GM23338 (cell line): ENCODE data around the gene PITRM1. TPM values are rescaled to one million over a fixed set of nuclear protein-coding genes. Genes with fewer than 3 reads are reported as not detected.

Source experiments
- ATAC-seq: fragments of 200-7000 bp; cut with Tn5 transposase; 3 replicates; pipeline ENCODE4 v1.9.1; 2020
- DNase-seq: peaks from one replicate; pipeline ENCODE4 v3.0.0-alpha.2; 2015; ENCODE audit warnings: low spot score
- H2AFZ ChIP-seq: fragments of 200-600 bp; sonication (generic); 2 replicates; pipeline ENCODE4 v1.8.0; 2016; ENCODE audit warnings: antibody characterized with exemption, mild to moderate bottlenecking, moderate library complexity
- H3F3A ChIP-seq: fragments of 200-600 bp; sonication (generic); replicated peaks from 2 replicates; pipeline ENCODE4 v1.8.0; 2017; ENCODE audit warnings: antibody characterized with exemption, mixed run types, low read depth
- H3K27ac ChIP-seq: fragments of 200-600 bp; sonication (generic); 2 replicates; pipeline ENCODE4 v1.6.1; 2016; ENCODE audit warnings: low read depth
- H3K27me3 ChIP-seq: fragments of 200-600 bp; sonication (generic); 2 replicates; pipeline ENCODE4 v1.8.0; 2016; ENCODE audit warnings: mild to moderate bottlenecking, mixed run types, moderate library complexity; ENCODE audit not compliant: insufficient read depth
- H3K36me3 ChIP-seq: fragments of 200-600 bp; sonication (generic); 2 replicates; pipeline ENCODE4 v1.8.0; 2016; ENCODE audit warnings: mild to moderate bottlenecking; ENCODE audit not compliant: insufficient read depth
- H3K4me1 ChIP-seq: fragments of 200-600 bp; sonication (generic); 2 replicates; pipeline ENCODE4 v1.8.0; 2016; ENCODE audit warnings: mild to moderate bottlenecking, moderate library complexity; ENCODE audit not compliant: insufficient read depth
- H3K4me2 ChIP-seq: fragments of 200-600 bp; sonication (generic); 2 replicates; pipeline ENCODE4 v1.7.1; 2017; ENCODE audit warnings: mixed run types
- H3K4me3 ChIP-seq: fragments of 200-600 bp; sonication (generic); 2 replicates; pipeline ENCODE4 v1.6.1; 2016; ENCODE audit warnings: mixed run types
- H3K79me2 ChIP-seq: fragments of 200-600 bp; sonication (generic); replicated peaks from 2 replicates; pipeline ENCODE4 v1.8.0; 2017; ENCODE audit warnings: mild to moderate bottlenecking; ENCODE audit not compliant: insufficient read depth
- H3K9me2 ChIP-seq: fragments of 200-600 bp; sonication (generic); 2 replicates; pipeline ENCODE4 v1.8.0; 2017; ENCODE audit not compliant: insufficient read depth
- H4K20me1 ChIP-seq: fragments of 200-600 bp; sonication (generic); replicated peaks from 2 replicates; pipeline ENCODE4 v1.8.0; 2017; ENCODE audit warnings: mild to moderate bottlenecking; ENCODE audit not compliant: insufficient read depth
- H3K27ac Mint-ChIP-seq: 2 replicates; pipeline ENCODE4 v1.8.0; 2020; ENCODE audit warnings: inconsistent platforms, mild to moderate bottlenecking, moderate library complexity, mixed read lengths
- H3K27me3 Mint-ChIP-seq: 3 replicates; pipeline ENCODE4 v1.8.0; 2022; ENCODE audit warnings: low read depth, mild to moderate bottlenecking, moderate library complexity, mixed read lengths, inconsistent platforms; ENCODE audit not compliant: insufficient read depth, poor library complexity
- H3K36me3 Mint-ChIP-seq: 3 replicates; pipeline ENCODE4 v1.8.0; 2021; ENCODE audit warnings: low read depth, mild to moderate bottlenecking, inconsistent platforms, moderate library complexity, mixed read lengths
- H3K4me1 Mint-ChIP-seq: 3 replicates; pipeline ENCODE4 v1.8.0; 2020; ENCODE audit warnings: mild to moderate bottlenecking, inconsistent platforms, mixed read lengths
- H3K4me3 Mint-ChIP-seq: 3 replicates; pipeline ENCODE4 v1.8.0; 2021; ENCODE audit warnings: moderate library complexity, mild to moderate bottlenecking, inconsistent platforms, mixed read lengths
- H3K9me3 Mint-ChIP-seq: 3 replicates; pipeline ENCODE4 v1.8.0; 2020; ENCODE audit warnings: moderate library complexity, mild to moderate bottlenecking, inconsistent platforms, mixed read lengths
- CREB1 ChIP-seq: fragments of 250-450 bp; sonication (Bioruptor Pico); IDR thresholded peaks from 2 replicates; pipeline ENCODE4 v1.5.0; 2020; ENCODE audit warnings: low read depth, mild to moderate bottlenecking, moderate library complexity
- ETS1 ChIP-seq: IDR thresholded peaks from 2 replicates; pipeline ENCODE4 v1.6.1; 2016; ENCODE audit warnings: antibody characterized with exemption
- EZH2 ChIP-seq: fragments of 200-600 bp; sonication (generic); IDR thresholded peaks from one replicate; pipeline ENCODE4 v1.8.0; 2017; ENCODE audit warnings: antibody characterized with exemption, mild to moderate bottlenecking, low read depth; ENCODE audit not compliant: unreplicated experiment
- EZH2phosphoT487 ChIP-seq: fragments of 200-600 bp; sonication (generic); IDR thresholded peaks from one replicate; pipeline ENCODE4 v1.8.1; 2018; ENCODE audit warnings: antibody characterized with exemption; ENCODE audit not compliant: unreplicated experiment
- JUNB ChIP-seq: IDR thresholded peaks from one replicate; pipeline ENCODE4 v1.6.1; 2016; ENCODE audit warnings: antibody characterized with exemption; ENCODE audit not compliant: unreplicated experiment
- NANOG ChIP-seq: IDR thresholded peaks from 2 replicates; pipeline ENCODE4 v1.6.1; 2016; ENCODE audit warnings: antibody characterized with exemption, borderline replicate concordance
- POLR2AphosphoS5 ChIP-seq: IDR thresholded peaks from 2 replicates; pipeline ENCODE4 v1.6.1; 2016; ENCODE audit warnings: antibody characterized with exemption, low read depth
- STAT1 ChIP-seq: IDR thresholded peaks from one replicate; pipeline ENCODE4 v1.6.1; 2016; ENCODE audit warnings: antibody characterized with exemption; ENCODE audit not compliant: unreplicated experiment
- ZNF114 ChIP-seq: fragments of 250-450 bp; sonication (Bioruptor Pico); IDR thresholded peaks from 2 replicates; pipeline ENCODE4 v1.5.0; 2020; ENCODE audit warnings: mild to moderate bottlenecking, moderate library complexity
- ZNF331 ChIP-seq: fragments of 250-450 bp; sonication (Bioruptor Pico); IDR thresholded peaks from 2 replicates; pipeline ENCODE4 v1.5.0; 2020; ENCODE audit warnings: low read depth, mild to moderate bottlenecking, moderate library complexity
- ZNF462 ChIP-seq: fragments of 250-450 bp; sonication (Bioruptor Pico); IDR thresholded peaks from 2 replicates; pipeline ENCODE4 v1.5.0; 2020; ENCODE audit warnings: mild to moderate bottlenecking, moderate library complexity
- polyA plus RNA-seq: library from polyadenylated mRNA; unstranded; fragments of >200 nt; fragmentation: Nextera tagmentation; extraction: Ambion mirVana; gene quantifications from 2 replicates; pipeline ENCODE4 v1.2.1, GENCODE V29; 2016
- total RNA-seq: library from RNA; depleted of rRNA; stranded (reverse); fragments of >200 nt; shearing (Covaris generic); gene quantifications from 2 replicates; pipeline ENCODE4 v1.2.3, GENCODE V29; 2014
- TF ChIP-seq, protein P1 (sequence below), 2 experiments: fragments of 200-600 bp in 1 of 2; sonication (generic) in 1 of 2; conservative IDR thresholded peaks; 2 replicates each; pipeline versions ENCODE4 v1.5.1 to v1.6.1; 2016 to 2017; ENCODE audit warnings: antibody characterized with exemption in 2 of 2, low read depth in 2 of 2, mild to moderate bottlenecking in 2 of 2, moderate library complexity in 1 of 2
- TF ChIP-seq, protein P2 (sequence below): IDR thresholded peaks from one replicate; pipeline ENCODE4 v1.6.1; 2018; ENCODE audit warnings: antibody characterized with exemption; ENCODE audit not compliant: unreplicated experiment

Gene PITRM1
- total and polyA plus RNA-seq, 2 experiments from 2014 or later, result 29.0 to 33.0 TPM

- Histone ChIP-seq H3K4me3 (no peak overlapping the region), H3F3A (no peaks in the 10 kb centered on the region), H3K4me1 (no peaks in the 10 kb centered on the region), H3K27ac (no peak overlapping the region), H3K27me3 (no peaks in the 10 kb centered on the region), H3K79me2 (no peaks in the 10 kb centered on the region), H4K20me1 (peaks cover 11% of the 10 kb centered on the region; the same call in 1 of the 2 replicates), H3K36me3 (peaks cover 16% of the 10 kb centered on the region), H3K4me2 (no peak overlapping the region), H3K9me2 (no peaks in the 10 kb centered on the region), H2AFZ (no peak overlapping the region)
- DNase-seq, result no peak
- H3K36me3 Mint-ChIP-seq, result peaks cover 75% of the 10 kb centered on the region
- no peaks in the 10 kb centered on the region for H3K9me3 Mint-ChIP-seq
- no peak for ATAC-seq
- no peak overlapping the region for H3K4me3 Mint-ChIP-seq
- H3K4me1 Mint-ChIP-seq, result no peaks in the 10 kb centered on the region
- TF ChIP-seq JUNB (no peak), ZNF462 (CRISPR knock-in tag) (no peak), CREB1 (CRISPR knock-in tag) (no peak), ZNF114 (CRISPR knock-in tag) (no peak), EZH2 (no peak), STAT1 (no peak), ETS1 (no peak), ZNF331 (CRISPR knock-in tag) (no peak), POLR2AphosphoS5 (no peak), NANOG (no peak), EZH2phosphoT487 (no peak)
- TF ChIP-seq, protein P1, sequence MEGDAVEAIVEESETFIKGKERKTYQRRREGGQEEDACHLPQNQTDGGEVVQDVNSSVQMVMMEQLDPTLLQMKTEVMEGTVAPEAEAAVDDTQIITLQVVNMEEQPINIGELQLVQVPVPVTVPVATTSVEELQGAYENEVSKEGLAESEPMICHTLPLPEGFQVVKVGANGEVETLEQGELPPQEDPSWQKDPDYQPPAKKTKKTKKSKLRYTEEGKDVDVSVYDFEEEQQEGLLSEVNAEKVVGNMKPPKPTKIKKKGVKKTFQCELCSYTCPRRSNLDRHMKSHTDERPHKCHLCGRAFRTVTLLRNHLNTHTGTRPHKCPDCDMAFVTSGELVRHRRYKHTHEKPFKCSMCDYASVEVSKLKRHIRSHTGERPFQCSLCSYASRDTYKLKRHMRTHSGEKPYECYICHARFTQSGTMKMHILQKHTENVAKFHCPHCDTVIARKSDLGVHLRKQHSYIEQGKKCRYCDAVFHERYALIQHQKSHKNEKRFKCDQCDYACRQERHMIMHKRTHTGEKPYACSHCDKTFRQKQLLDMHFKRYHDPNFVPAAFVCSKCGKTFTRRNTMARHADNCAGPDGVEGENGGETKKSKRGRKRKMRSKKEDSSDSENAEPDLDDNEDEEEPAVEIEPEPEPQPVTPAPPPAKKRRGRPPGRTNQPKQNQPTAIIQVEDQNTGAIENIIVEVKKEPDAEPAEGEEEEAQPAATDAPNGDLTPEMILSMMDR (conservative IDR thresholded peaks at IDR 0.05; ENCODE audit: low read depth in 2 of 2), result no peak
- TF ChIP-seq, protein P2, sequence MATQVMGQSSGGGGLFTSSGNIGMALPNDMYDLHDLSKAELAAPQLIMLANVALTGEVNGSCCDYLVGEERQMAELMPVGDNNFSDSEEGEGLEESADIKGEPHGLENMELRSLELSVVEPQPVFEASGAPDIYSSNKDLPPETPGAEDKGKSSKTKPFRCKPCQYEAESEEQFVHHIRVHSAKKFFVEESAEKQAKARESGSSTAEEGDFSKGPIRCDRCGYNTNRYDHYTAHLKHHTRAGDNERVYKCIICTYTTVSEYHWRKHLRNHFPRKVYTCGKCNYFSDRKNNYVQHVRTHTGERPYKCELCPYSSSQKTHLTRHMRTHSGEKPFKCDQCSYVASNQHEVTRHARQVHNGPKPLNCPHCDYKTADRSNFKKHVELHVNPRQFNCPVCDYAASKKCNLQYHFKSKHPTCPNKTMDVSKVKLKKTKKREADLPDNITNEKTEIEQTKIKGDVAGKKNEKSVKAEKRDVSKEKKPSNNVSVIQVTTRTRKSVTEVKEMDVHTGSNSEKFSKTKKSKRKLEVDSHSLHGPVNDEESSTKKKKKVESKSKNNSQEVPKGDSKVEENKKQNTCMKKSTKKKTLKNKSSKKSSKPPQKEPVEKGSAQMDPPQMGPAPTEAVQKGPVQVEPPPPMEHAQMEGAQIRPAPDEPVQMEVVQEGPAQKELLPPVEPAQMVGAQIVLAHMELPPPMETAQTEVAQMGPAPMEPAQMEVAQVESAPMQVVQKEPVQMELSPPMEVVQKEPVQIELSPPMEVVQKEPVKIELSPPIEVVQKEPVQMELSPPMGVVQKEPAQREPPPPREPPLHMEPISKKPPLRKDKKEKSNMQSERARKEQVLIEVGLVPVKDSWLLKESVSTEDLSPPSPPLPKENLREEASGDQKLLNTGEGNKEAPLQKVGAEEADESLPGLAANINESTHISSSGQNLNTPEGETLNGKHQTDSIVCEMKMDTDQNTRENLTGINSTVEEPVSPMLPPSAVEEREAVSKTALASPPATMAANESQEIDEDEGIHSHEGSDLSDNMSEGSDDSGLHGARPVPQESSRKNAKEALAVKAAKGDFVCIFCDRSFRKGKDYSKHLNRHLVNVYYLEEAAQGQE, result no peak
- H3K27ac Mint-ChIP-seq, result no peak overlapping the region
- peaks cover 5% of the 10 kb centered on the region for H3K27me3 Mint-ChIP-seq
These were observed 29.2 kb downstream of the PITRM1 start for GRCh38 chr10:3143366-3143765.
